ENCODE data around the gene PPP1R16B. TPM values are rescaled to one million over a fixed set of nuclear protein-coding genes. Genes with fewer than 3 reads are reported as not detected.

The PPP1R16B gene
- total RNA-seq (2022; extraction: Qiagen RNA extraction; ENCODE audit: low read depth): 0.06 to 0.27 TPM (median 0.16 TPM) in 5 replicates

DNA sequence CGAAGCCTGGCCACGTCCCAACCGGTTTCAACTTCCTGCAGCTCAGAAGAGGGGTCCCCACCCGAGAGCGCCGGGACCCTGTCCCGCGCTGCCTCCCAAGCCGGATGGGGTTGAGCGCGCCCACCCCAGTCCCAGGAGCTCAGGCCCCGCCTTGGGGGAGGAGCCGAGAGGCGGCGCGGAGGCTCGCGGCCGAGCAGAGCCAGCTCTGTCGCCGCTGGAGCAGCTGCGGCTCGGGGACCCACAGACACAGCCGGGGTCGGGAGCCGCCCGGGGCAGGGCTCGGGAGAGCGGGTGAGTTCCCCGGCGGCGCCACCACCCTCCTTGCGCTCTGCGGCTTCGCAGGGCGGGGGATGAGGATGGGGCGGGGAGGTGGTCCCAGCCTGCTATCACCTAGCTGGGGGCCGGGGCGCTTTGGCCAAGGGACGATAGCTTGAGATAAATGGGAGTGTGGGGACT is at the start of gene PPP1R16B:
Gene PPP1R16B (plus strand): TSS at position 196 of the 456 bp plus-strand sequence. CDS start 30,229 bp downstream, outside the sequence.

DNA sequence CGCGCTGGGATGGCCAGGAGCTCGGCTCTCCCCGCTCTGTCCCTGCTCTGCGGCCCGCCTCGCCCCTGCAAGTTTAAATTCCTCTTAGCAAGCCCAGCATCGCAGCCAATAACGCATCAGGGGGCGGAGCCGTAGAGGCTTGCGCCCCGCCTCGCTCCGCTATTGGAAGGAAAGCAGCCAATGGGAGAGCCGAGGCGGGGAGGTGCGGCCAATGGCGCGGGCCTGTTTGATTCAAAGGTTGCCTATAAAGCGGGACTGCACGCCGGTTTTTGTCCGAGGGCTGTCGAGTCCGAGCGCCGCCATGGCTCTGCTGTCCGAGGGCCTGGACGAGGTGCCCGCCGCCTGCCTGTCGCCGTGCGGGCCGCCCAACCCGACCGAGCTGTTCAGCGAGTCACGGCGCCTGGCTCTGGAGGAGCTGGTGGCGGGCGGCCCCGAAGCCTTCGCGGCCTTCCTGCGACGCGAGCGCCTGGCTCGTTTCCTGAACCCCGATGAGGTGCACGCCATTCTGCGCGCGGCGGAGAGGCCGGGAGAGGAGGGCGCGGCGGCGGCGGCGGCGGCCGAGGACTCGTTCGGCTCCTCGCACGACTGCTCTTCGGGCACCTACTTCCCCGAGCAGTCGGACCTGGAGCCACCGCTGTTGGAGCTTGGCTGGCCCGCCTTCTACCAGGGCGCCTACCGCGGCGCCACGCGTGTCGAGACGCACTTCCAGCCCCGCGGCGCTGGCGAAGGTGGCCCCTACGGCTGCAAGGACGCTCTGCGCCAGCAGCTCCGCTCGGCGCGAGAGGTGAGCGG is 120.8 kb downstream of the PPP1R16B start, which contains the start of gene FAM83D:
Gene FAM83D (plus strand): TSS at position 276 of the 792 bp plus-strand sequence. CDS start 26 bp downstream, at position 302.

DNA sequence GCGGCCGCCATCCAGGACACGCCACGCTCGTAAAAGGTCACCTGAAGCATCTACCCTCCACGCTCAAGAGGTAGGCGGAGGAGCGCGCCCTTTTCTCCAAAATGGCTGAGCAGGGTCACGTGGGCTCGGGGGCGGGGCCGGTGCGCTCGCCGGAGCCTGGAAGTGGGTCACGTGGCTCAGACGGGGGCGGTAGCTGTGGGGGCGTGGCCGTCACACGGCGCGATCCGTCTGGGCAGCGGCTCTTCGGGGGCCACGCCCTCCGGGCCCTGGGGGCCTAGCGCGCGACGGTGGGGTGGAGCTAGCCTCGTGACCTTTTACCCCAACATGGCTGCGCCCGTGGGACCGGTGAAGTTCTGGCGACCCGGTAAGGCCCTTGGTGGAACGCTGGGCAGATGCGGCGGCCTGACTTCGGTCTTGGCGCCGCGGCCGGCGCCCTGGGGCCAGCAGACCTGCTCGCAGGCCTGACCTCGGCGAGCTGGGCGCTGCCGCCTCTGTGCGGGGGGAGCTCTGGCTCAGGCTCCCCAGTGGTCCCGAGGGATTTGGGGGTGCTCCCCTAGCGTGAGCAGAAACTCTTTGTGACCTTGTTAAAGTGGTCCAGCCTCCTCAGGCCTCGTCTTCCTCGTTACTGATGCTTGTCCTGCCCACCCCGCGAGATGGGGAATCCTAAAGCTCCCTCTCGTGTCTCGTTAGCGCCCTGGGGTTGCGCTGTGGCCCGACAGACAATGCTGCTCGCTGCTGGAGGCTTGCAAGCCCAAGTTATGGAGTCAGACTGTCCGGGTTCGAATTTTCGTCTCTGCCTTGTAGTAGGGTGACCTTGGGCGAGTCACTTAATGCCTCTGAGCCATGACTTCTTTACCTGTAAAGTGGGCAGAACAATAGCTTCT is 156.8 kb downstream of the PPP1R16B start, which contains the start of gene DHX35:
Gene DHX35 (plus strand): TSS at position 301 of the 884 bp plus-strand sequence. CDS start 24 bp downstream, at position 325.

Other genes with a start within 250 kb of the PPP1R16B start
- gene ADIG, start 224.5 kb upstream of the PPP1R16B start, total RNA-seq (2022; extraction: Qiagen RNA extraction; ENCODE audit: low read depth): not detected in 5 replicates
- not detected in 5 replicates for gene ARHGAP40, start 203.9 kb upstream of the PPP1R16B start, total RNA-seq (2022; extraction: Qiagen RNA extraction; ENCODE audit: low read depth)
- 0.09 TPM in 1 of 5 replicates, not detected in the others for gene SLC32A1, start 81.2 kb upstream of the PPP1R16B start, total RNA-seq (2022; extraction: Qiagen RNA extraction; ENCODE audit: low read depth)
- gene ACTR5, start 57.2 kb upstream of the PPP1R16B start, total RNA-seq (2022; extraction: Qiagen RNA extraction; ENCODE audit: low read depth): 8.7 to 10.7 TPM (median 9.9 TPM) in 5 replicates
- gene FAM83D, start 120.7 kb downstream of the PPP1R16B start, total RNA-seq (2022; extraction: Qiagen RNA extraction; ENCODE audit: low read depth): 57.5 to 78.2 TPM (median 64.8 TPM) in 5 replicates
- gene DHX35, start 156.6 kb downstream of the PPP1R16B start, total RNA-seq (2022; extraction: Qiagen RNA extraction; ENCODE audit: low read depth): 7.5 to 8.8 TPM (median 8.0 TPM) in 5 replicates